WTC11 (cell line): ENCODE results near the gene ZNF613. TPM values are rescaled to one million over a fixed set of nuclear protein-coding genes. Genes with fewer than 3 reads are reported as not detected.

Experiments used
- ATAC-seq: fragments of 200-7000 bp; cut with Tn5 transposase; 2 replicates; pipeline ENCODE4 v1.10.0; 2021; ENCODE audit warnings: mild to moderate bottlenecking, moderate library complexity
- CTCF ChIA-PET: fragments of 300-600 bp; sonication (Branson Sonifier 250); formaldehyde crosslinking; loops from one replicate; lab custom pipeline; 2021; ENCODE audit warnings: antibody characterized with exemption; lab: Charles Lee
- POLR2A ChIA-PET: fragments of 350-600 bp; sonication (Branson Sonifier 250); formaldehyde crosslinking; loops from one replicate; lab custom pipeline; 2021; ENCODE audit warnings: antibody characterized with exemption; lab: Charles Lee
- DNase-seq: peaks from one replicate; pipeline ENCODE4 v3.0.0; 2021; ENCODE audit warnings: low spot score
- H3K27ac Mint-ChIP-seq: 2 replicates; pipeline ENCODE4 v1.8.0; 2021; ENCODE audit warnings: mixed read lengths
- H3K27me3 Mint-ChIP-seq: 2 replicates; pipeline ENCODE4 v1.8.0; 2021; ENCODE audit warnings: low read depth, mild to moderate bottlenecking, moderate library complexity, mixed read lengths
- H3K36me3 Mint-ChIP-seq: 2 replicates; pipeline ENCODE4 v1.8.0; 2021; ENCODE audit warnings: mixed read lengths
- H3K4me1 Mint-ChIP-seq: 2 replicates; pipeline ENCODE4 v1.8.0; 2022; ENCODE audit warnings: mixed read lengths
- H3K4me3 Mint-ChIP-seq: 2 replicates; pipeline ENCODE4 v1.8.0; 2021; ENCODE audit warnings: mild to moderate bottlenecking, moderate library complexity, mixed read lengths
- H3K9me3 Mint-ChIP-seq: 2 replicates; pipeline ENCODE4 v1.8.0; 2021; ENCODE audit warnings: mixed read lengths
- CREM ChIP-seq: sonication (generic); formaldehyde crosslinking; IDR thresholded peaks from 2 replicates; pipeline ENCODE4 v1.8.1; 2022; ENCODE audit warnings: mild to moderate bottlenecking, missing genetic modification reagents, moderate library complexity
- IRF1 ChIP-seq: sonication (generic); formaldehyde crosslinking; IDR thresholded peaks from 2 replicates; pipeline ENCODE4 v1.8.0; 2023; ENCODE audit warnings: missing genetic modification reagents
- KAT7 ChIP-seq: sonication (generic); formaldehyde crosslinking; IDR thresholded peaks from 2 replicates; pipeline ENCODE4 v1.8.1; 2023; ENCODE audit warnings: missing genetic modification reagents, mild to moderate bottlenecking, borderline replicate concordance
- MYBL2 ChIP-seq: sonication (generic); formaldehyde crosslinking; IDR thresholded peaks from 2 replicates; pipeline ENCODE4 v1.8.1; 2023; ENCODE audit warnings: mild to moderate bottlenecking, moderate library complexity, missing genetic modification reagents
- NFYB ChIP-seq: sonication (generic); formaldehyde crosslinking; conservative IDR thresholded peaks from 2 replicates; pipeline ENCODE4 v1.8.0; 2022; ENCODE audit warnings: low read depth, missing genetic modification reagents
- OVOL2 ChIP-seq: fragments of 250-450 bp; sonication (Bioruptor Pico); IDR thresholded peaks from 2 replicates; pipeline ENCODE4 v1.9.0; 2021; ENCODE audit warnings: mild to moderate bottlenecking, borderline replicate concordance
- RORB ChIP-seq: fragments of 250-450 bp; sonication (Bioruptor Pico); IDR thresholded peaks from 2 replicates; pipeline ENCODE4 v1.9.0; 2021; ENCODE audit warnings: mild to moderate bottlenecking
- SMAD3 ChIP-seq: sonication (generic); formaldehyde crosslinking; IDR thresholded peaks from 2 replicates; pipeline ENCODE4 v1.8.0; 2022; ENCODE audit warnings: missing genetic modification reagents, mild to moderate bottlenecking, borderline replicate concordance
- TCF7 ChIP-seq: sonication (generic); formaldehyde crosslinking; IDR thresholded peaks from 2 replicates; pipeline ENCODE4 v1.8.0; 2022; ENCODE audit warnings: mild to moderate bottlenecking, low read depth, missing genetic modification reagents, moderate library complexity
- TP53 ChIP-seq: sonication (generic); formaldehyde crosslinking; IDR thresholded peaks from 2 replicates; pipeline ENCODE4 v1.8.1; 2023; ENCODE audit warnings: mild to moderate bottlenecking, missing genetic modification reagents
- ZNF121 ChIP-seq: sonication (generic); formaldehyde crosslinking; IDR thresholded peaks from 2 replicates; pipeline ENCODE4 v1.8.0; 2023; ENCODE audit warnings: missing genetic modification reagents
- ZNF219 ChIP-seq: sonication (generic); formaldehyde crosslinking; IDR thresholded peaks from 2 replicates; pipeline ENCODE4 v1.8.0; 2023; ENCODE audit warnings: missing genetic modification reagents, mild to moderate bottlenecking, borderline replicate concordance
- total RNA-seq: library from RNA; stranded (reverse); gene quantifications from 3 replicates; pipeline ENCODE4 v1.2.3, GENCODE V29; 2021
- TF ChIP-seq, protein P1 (sequence below): sonication (generic); formaldehyde crosslinking; IDR thresholded peaks from 2 replicates; pipeline ENCODE4 v1.8.1; 2023; ENCODE audit warnings: mild to moderate bottlenecking, missing genetic modification reagents
- TF ChIP-seq, protein P2 (sequence below): sonication (generic); formaldehyde crosslinking; IDR thresholded peaks from 2 replicates; pipeline ENCODE4 v1.8.0; 2023; ENCODE audit warnings: mild to moderate bottlenecking, missing genetic modification reagents
- TF ChIP-seq, protein P3 (sequence below): fragments of 250-450 bp; sonication (Bioruptor Pico); IDR thresholded peaks from 2 replicates; pipeline ENCODE4 v1.9.0; 2021; ENCODE audit warnings: mild to moderate bottlenecking
- TF ChIP-seq, protein P4 (sequence below): sonication (generic); formaldehyde crosslinking; IDR thresholded peaks from 2 replicates; pipeline ENCODE4 v1.8.1; 2023; ENCODE audit warnings: mild to moderate bottlenecking, moderate library complexity, missing genetic modification reagents
- TF ChIP-seq, protein P5 (sequence below): sonication (generic); formaldehyde crosslinking; IDR thresholded peaks from 2 replicates; pipeline ENCODE4 v1.8.1; 2022; ENCODE audit warnings: low read depth, mild to moderate bottlenecking, moderate library complexity, missing genetic modification reagents, borderline replicate concordance

ZNF613 gene
- total RNA-seq, 1 experiment from 2014 or later, result 13.7 TPM

- TF ChIP-seq, protein P1, sequence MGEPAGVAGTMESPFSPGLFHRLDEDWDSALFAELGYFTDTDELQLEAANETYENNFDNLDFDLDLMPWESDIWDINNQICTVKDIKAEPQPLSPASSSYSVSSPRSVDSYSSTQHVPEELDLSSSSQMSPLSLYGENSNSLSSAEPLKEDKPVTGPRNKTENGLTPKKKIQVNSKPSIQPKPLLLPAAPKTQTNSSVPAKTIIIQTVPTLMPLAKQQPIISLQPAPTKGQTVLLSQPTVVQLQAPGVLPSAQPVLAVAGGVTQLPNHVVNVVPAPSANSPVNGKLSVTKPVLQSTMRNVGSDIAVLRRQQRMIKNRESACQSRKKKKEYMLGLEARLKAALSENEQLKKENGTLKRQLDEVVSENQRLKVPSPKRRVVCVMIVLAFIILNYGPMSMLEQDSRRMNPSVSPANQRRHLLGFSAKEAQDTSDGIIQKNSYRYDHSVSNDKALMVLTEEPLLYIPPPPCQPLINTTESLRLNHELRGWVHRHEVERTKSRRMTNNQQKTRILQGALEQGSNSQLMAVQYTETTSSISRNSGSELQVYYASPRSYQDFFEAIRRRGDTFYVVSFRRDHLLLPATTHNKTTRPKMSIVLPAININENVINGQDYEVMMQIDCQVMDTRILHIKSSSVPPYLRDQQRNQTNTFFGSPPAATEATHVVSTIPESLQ (CRISPR knock-in tag), result no peak
These were observed 867 bp upstream of the ZNF613 start (continued) for GRCh38 chr19:51926426-51926783.

- ChIA-PET CTCF (no interaction called here), POLR2A (no interaction called here)
- H3K27ac Mint-ChIP-seq, result peak overlapping the region; percentile 100
- H3K36me3 Mint-ChIP-seq, result peaks cover 75% of the 10 kb centered on the region
- H3K4me1 Mint-ChIP-seq, result peaks cover 25% of the 10 kb centered on the region
- H3K4me3 Mint-ChIP-seq, result peak overlapping the region; percentile 99
- TF ChIP-seq ZNF121 (peak; percentile 94), ZNF219 (CRISPR knock-in tag) (no peak)
- TF ChIP-seq, all 79 proteins: peak for 1
- peaks cover 38% of the 10 kb centered on the region for H3K9me3 Mint-ChIP-seq
- no peak for DNase-seq
- ATAC-seq, result no peak
- peaks cover 9% of the 10 kb centered on the region for H3K27me3 Mint-ChIP-seq
These were observed 587 bp downstream of the ZNF613 start for GRCh38 chr19:51927859-51928258.

DNA sequence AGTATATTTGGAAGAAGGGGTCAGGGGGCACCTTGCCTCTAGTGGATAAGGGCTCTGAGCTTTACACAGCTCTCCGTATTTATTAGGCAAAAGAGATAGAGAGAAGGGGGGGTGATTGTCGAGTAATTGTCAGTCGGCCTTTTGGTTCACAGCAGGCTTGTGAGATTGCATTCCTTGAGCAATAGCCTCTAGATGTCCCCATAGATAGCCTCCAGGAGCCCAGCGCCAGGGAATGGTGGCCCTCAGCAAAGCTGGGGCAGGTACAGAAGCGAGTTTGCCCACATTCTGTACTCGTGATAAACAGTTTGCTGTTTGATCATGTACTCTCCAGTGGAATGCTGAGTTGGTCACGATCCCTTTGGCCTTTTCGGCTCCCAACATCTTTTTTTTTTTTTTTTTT is 4.6 kb downstream of the ZNF613 start:
- H3K27ac Mint-ChIP-seq, result peak overlapping the region; percentile 36
- H3K9me3 Mint-ChIP-seq, result no peaks in the 10 kb centered on the region; the same call in 1 of the 2 replicates
- no peak overlapping the region for H3K4me3 Mint-ChIP-seq
- no peak for TF ChIP-seq CREM (CRISPR knock-in tag)
- TF ChIP-seq NFYB (CRISPR knock-in tag), result no peak
- TF ChIP-seq, protein P2, sequence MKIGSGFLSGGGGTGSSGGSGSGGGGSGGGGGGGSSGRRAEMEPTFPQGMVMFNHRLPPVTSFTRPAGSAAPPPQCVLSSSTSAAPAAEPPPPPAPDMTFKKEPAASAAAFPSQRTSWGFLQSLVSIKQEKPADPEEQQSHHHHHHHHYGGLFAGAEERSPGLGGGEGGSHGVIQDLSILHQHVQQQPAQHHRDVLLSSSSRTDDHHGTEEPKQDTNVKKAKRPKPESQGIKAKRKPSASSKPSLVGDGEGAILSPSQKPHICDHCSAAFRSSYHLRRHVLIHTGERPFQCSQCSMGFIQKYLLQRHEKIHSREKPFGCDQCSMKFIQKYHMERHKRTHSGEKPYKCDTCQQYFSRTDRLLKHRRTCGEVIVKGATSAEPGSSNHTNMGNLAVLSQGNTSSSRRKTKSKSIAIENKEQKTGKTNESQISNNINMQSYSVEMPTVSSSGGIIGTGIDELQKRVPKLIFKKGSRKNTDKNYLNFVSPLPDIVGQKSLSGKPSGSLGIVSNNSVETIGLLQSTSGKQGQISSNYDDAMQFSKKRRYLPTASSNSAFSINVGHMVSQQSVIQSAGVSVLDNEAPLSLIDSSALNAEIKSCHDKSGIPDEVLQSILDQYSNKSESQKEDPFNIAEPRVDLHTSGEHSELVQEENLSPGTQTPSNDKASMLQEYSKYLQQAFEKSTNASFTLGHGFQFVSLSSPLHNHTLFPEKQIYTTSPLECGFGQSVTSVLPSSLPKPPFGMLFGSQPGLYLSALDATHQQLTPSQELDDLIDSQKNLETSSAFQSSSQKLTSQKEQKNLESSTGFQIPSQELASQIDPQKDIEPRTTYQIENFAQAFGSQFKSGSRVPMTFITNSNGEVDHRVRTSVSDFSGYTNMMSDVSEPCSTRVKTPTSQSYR (CRISPR knock-in tag), result no peak
- TF ChIP-seq OVOL2, result no peak
- TF ChIP-seq ZNF121, result no peak
- TF ChIP-seq TCF7 (CRISPR knock-in tag), result no peak
- no peak for TF ChIP-seq IRF1 (CRISPR knock-in tag)
- TF ChIP-seq, protein P3, sequence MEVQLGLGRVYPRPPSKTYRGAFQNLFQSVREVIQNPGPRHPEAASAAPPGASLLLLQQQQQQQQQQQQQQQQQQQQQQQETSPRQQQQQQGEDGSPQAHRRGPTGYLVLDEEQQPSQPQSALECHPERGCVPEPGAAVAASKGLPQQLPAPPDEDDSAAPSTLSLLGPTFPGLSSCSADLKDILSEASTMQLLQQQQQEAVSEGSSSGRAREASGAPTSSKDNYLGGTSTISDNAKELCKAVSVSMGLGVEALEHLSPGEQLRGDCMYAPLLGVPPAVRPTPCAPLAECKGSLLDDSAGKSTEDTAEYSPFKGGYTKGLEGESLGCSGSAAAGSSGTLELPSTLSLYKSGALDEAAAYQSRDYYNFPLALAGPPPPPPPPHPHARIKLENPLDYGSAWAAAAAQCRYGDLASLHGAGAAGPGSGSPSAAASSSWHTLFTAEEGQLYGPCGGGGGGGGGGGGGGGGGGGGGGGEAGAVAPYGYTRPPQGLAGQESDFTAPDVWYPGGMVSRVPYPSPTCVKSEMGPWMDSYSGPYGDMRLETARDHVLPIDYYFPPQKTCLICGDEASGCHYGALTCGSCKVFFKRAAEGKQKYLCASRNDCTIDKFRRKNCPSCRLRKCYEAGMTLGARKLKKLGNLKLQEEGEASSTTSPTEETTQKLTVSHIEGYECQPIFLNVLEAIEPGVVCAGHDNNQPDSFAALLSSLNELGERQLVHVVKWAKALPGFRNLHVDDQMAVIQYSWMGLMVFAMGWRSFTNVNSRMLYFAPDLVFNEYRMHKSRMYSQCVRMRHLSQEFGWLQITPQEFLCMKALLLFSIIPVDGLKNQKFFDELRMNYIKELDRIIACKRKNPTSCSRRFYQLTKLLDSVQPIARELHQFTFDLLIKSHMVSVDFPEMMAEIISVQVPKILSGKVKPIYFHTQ, result no peak
- TF ChIP-seq SMAD3, result no peak
- no peak for TF ChIP-seq KAT7 (CRISPR knock-in tag)
- TF ChIP-seq, protein P4, sequence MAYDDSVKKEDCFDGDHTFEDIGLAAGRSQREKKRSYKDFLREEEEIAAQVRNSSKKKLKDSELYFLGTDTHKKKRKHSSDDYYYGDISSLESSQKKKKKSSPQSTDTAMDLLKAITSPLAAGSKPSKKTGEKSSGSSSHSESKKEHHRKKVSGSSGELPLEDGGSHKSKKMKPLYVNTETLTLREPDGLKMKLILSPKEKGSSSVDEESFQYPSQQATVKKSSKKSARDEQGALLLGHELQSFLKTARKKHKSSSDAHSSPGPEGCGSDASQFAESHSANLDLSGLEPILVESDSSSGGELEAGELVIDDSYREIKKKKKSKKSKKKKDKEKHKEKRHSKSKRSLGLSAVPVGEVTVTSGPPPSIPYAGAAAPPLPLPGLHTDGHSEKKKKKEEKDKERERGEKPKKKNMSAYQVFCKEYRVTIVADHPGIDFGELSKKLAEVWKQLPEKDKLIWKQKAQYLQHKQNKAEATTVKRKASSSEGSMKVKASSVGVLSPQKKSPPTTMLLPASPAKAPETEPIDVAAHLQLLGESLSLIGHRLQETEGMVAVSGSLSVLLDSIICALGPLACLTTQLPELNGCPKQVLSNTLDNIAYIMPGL (CRISPR knock-in tag), result no peak
- TF ChIP-seq, protein P5, sequence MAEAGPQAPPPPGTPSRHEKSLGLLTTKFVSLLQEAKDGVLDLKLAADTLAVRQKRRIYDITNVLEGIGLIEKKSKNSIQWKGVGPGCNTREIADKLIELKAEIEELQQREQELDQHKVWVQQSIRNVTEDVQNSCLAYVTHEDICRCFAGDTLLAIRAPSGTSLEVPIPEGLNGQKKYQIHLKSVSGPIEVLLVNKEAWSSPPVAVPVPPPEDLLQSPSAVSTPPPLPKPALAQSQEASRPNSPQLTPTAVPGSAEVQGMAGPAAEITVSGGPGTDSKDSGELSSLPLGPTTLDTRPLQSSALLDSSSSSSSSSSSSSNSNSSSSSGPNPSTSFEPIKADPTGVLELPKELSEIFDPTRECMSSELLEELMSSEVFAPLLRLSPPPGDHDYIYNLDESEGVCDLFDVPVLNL (CRISPR knock-in tag), result no peak
- no peak for TF ChIP-seq TP53 (CRISPR knock-in tag)
- TF ChIP-seq RORB, result no peak
- no peak for TF ChIP-seq MYBL2 (CRISPR knock-in tag)
- DNase-seq (no peak), ATAC-seq (0 out of 2 replicates have a peak, but pooled peaks have one; percentile 8)
- peaks cover 21% of the 10 kb centered on the region for H3K4me1 Mint-ChIP-seq
- no peaks in the 10 kb centered on the region for H3K27me3 Mint-ChIP-seq
- ChIA-PET CTCF (interaction anchor here (0.6 to 0.7 kb wide), 3 partner anchors 24 to 518 kb away, joined by 3 to 5 read pairs (median 3); partner anchors contain the start of gene ZNF616), POLR2A (no interaction called here)
- H3K36me3 Mint-ChIP-seq, result peaks cover 79% of the 10 kb centered on the region
